ENCODE data around the gene ANKRD20A1. TPM values are rescaled to one million over a fixed set of nuclear protein-coding genes. Genes with fewer than 3 reads are reported as not detected.
"Not testable (repeated sequence)": the region's sequence is repeated elsewhere in the genome, so short reads cannot be mapped to it uniquely, and the experiment has no call there.

The ANKRD20A1 gene
- 1 to 10 TPM in 3 of 4 donors, not detected in 1; 1.3 to 2.6 (median 1.9) TPM for total RNA-seq

GRCh38 chr9:67858871-67859270, at the start of gene ANKRD20A1:
Gene ANKRD20A1, plus strand, starts transcription at chr9:67858931. Its CDS starts 496 bp downstream, at chr9:67859427.
- not testable (repeated sequence) for TF ChIP-seq CTCF (IDR thresholded peaks at IDR 0.05; ENCODE audit: low read depth)

Small RNA genes lying within 50 kb of the gene (small RNA-seq; reads per million reads assigned to genes)
- gene RNU6-368P: not detected

Data from subcutaneous adipose tissue (tissue), 4 donors.